Measurements from ENCODE around the gene C17orf113. TPM values are rescaled to one million over a fixed set of nuclear protein-coding genes. Genes with fewer than 3 reads are reported as not detected.

The C17orf113 gene
- total RNA-seq, 6 experiments from 2014 or later = 0.07 to 0.10 (median 0.08) TPM; not detected in 2

GRCh38 chr17:42059815-42060214, 9.4 kb upstream of the C17orf113 start:
- Mint-ChIP-seq H3K36me3 (ENCODE audit: low read depth) (no peaks in the 10 kb centered on the region), H3K27ac (no peak overlapping the region), H3K27me3 (ENCODE audit: insufficient read depth) (peaks cover 39% of the 10 kb centered on the region), H3K4me1 (ENCODE audit: low read depth) (peaks cover 13% of the 10 kb centered on the region), H3K4me3 (no peak overlapping the region), H3K9me3 (no peaks in the 10 kb centered on the region)
- TF ChIP-seq CTCF (IDR thresholded peaks at IDR 0.05) = no peak
- no peak for DNase-seq

GRCh38 chr17:42058063-42058462, 7.7 kb upstream of the C17orf113 start:
- Mint-ChIP-seq H3K9me3 (no peaks in the 10 kb centered on the region), H3K36me3 (ENCODE audit: low read depth) (no peaks in the 10 kb centered on the region), H3K4me1 (ENCODE audit: low read depth) (peaks cover 13% of the 10 kb centered on the region), H3K4me3 (no peak overlapping the region), H3K27ac (no peak overlapping the region), H3K27me3 (ENCODE audit: insufficient read depth) (peaks cover 42% of the 10 kb centered on the region)
- no peak for DNase-seq
- TF ChIP-seq CTCF (IDR thresholded peaks at IDR 0.05) = no peak

- no peak overlapping the region for H3K4me3 Mint-ChIP-seq
- peaks cover 13% of the 10 kb centered on the region for H3K4me1 Mint-ChIP-seq (ENCODE audit: low read depth)
- DNase-seq = no peak
- no peak for TF ChIP-seq CTCF (IDR thresholded peaks at IDR 0.05)
- H3K27me3 Mint-ChIP-seq (ENCODE audit: insufficient read depth) = peaks cover 38% of the 10 kb centered on the region
- H3K9me3 Mint-ChIP-seq = no peaks in the 10 kb centered on the region
- no peak overlapping the region for H3K27ac Mint-ChIP-seq
- H3K36me3 Mint-ChIP-seq (ENCODE audit: low read depth) = no peaks in the 10 kb centered on the region
Measured at GRCh38 chr17:42056635-42057034, 6.2 kb upstream of the C17orf113 start.

GRCh38 chr17:42055496-42055895, 5.1 kb upstream of the C17orf113 start:
- peaks cover 13% of the 10 kb centered on the region for H3K4me1 Mint-ChIP-seq (ENCODE audit: low read depth)
- no peak for TF ChIP-seq CTCF (IDR thresholded peaks at IDR 0.05)
- no peak overlapping the region for H3K27ac Mint-ChIP-seq
- no peaks in the 10 kb centered on the region for H3K9me3 Mint-ChIP-seq
- no peak overlapping the region for H3K4me3 Mint-ChIP-seq
- DNase-seq = no peak
- H3K27me3 Mint-ChIP-seq (ENCODE audit: insufficient read depth) = peaks cover 45% of the 10 kb centered on the region
- H3K36me3 Mint-ChIP-seq (ENCODE audit: low read depth) = no peaks in the 10 kb centered on the region

- H3K36me3 Mint-ChIP-seq (ENCODE audit: low read depth) = no peaks in the 10 kb centered on the region
- no peak overlapping the region for H3K27ac Mint-ChIP-seq
- peaks cover 13% of the 10 kb centered on the region for H3K4me1 Mint-ChIP-seq (ENCODE audit: low read depth)
- TF ChIP-seq CTCF (IDR thresholded peaks at IDR 0.05) = no peak
- peaks cover 43% of the 10 kb centered on the region for H3K27me3 Mint-ChIP-seq (ENCODE audit: insufficient read depth)
- H3K9me3 Mint-ChIP-seq = no peaks in the 10 kb centered on the region
- DNase-seq = no peak
- no peak overlapping the region for H3K4me3 Mint-ChIP-seq
Measured at GRCh38 chr17:42055027-42055426, 4.6 kb upstream of the C17orf113 start.

Data from HFFc6 (cell line).